ACC112 (cell line): Measurements from ENCODE around the gene SHOC2.

Experiments
- H2AFZ ChIP-seq: fragments of 200-600 bp; sonication (generic); one replicate; pipeline ENCODE4 v1.6.0; 2017; ENCODE audit warnings: antibody characterized with exemption, low read length; ENCODE audit not compliant: unreplicated experiment
- H3K27ac ChIP-seq: fragments of 200-600 bp; sonication (generic); 2 replicates; pipeline ENCODE4 v1.5.1; 2014; ENCODE audit warnings: low read depth, mild to moderate bottlenecking, antibody characterized with exemption, low read length, moderate library complexity
- H3K27me3 ChIP-seq: fragments of 200-600 bp; sonication (generic); 2 replicates; pipeline ENCODE4 v1.6.1; 2014; ENCODE audit warnings: mild to moderate bottlenecking, antibody characterized with exemption, low read length, moderate library complexity, mixed read lengths; ENCODE audit not compliant: insufficient read depth
- H3K36me3 ChIP-seq: fragments of 200-600 bp; sonication (generic); 2 replicates; pipeline ENCODE4 v1.6.1; 2016; ENCODE audit warnings: mild to moderate bottlenecking, antibody characterized with exemption, low read length, moderate library complexity, mixed read lengths; ENCODE audit not compliant: insufficient read depth
- H3K4me1 ChIP-seq: fragments of 200-600 bp; sonication (generic); one replicate; pipeline ENCODE4 v1.6.1; 2016; ENCODE audit warnings: low read length, mixed read lengths; ENCODE audit not compliant: insufficient read depth, unreplicated experiment, control insufficient read depth
- H3K4me3 ChIP-seq: fragments of 200-600 bp; sonication (generic); 2 replicates; pipeline ENCODE4 v1.5.1; 2014; ENCODE audit warnings: mild to moderate bottlenecking, low read depth, low read length
- H3K79me2 ChIP-seq: fragments of 200-600 bp; sonication (generic); one replicate; pipeline ENCODE4 v1.6.0; 2016; ENCODE audit warnings: low read length; ENCODE audit not compliant: control insufficient read depth, unreplicated experiment, insufficient read depth

SHOC2 gene

GRCh38 chr10:110979611-110980010 is 60.2 kb downstream of the SHOC2 start:
- peaks cover 17% of the 10 kb centered on the region for H3K36me3 ChIP-seq

GRCh38 chr10:110980807-110981206 is 61.4 kb downstream of the SHOC2 start:
- no peaks in the 10 kb centered on the region for H3K27me3 ChIP-seq
- H3K79me2 ChIP-seq, result peaks cover 58% of the 10 kb centered on the region
- H3K27ac ChIP-seq, result no peak overlapping the region
- H3K4me1 ChIP-seq, result no peaks in the 10 kb centered on the region
- peaks cover 17% of the 10 kb centered on the region for H3K36me3 ChIP-seq
- H2AFZ ChIP-seq, result no peak overlapping the region
- H3K4me3 ChIP-seq, result no peak overlapping the region

More at GRCh38 chr10:110979611-110980010, 60.2 kb downstream of the SHOC2 start:
- H3K27ac ChIP-seq, result no peak overlapping the region
- no peaks in the 10 kb centered on the region for H3K4me1 ChIP-seq
- H3K27me3 ChIP-seq, result no peaks in the 10 kb centered on the region
- no peak overlapping the region for H2AFZ ChIP-seq
- peaks cover 61% of the 10 kb centered on the region for H3K79me2 ChIP-seq
- no peak overlapping the region for H3K4me3 ChIP-seq

GRCh38 chr10:110983466-110983865 is 64.1 kb downstream of the SHOC2 start:
- H2AFZ ChIP-seq, result no peak overlapping the region
- no peaks in the 10 kb centered on the region for H3K27me3 ChIP-seq
- H3K4me1 ChIP-seq, result peaks cover under 1% of the 10 kb centered on the region
- no peak overlapping the region for H3K27ac ChIP-seq
- peaks cover 17% of the 10 kb centered on the region for H3K36me3 ChIP-seq
- peaks cover 38% of the 10 kb centered on the region for H3K79me2 ChIP-seq
- H3K4me3 ChIP-seq, result no peak overlapping the region

- Histone ChIP-seq H3K79me2 (peaks cover 21% of the 10 kb centered on the region), H3K4me3 (no peak overlapping the region), H3K27me3 (no peaks in the 10 kb centered on the region), H3K27ac (no peak overlapping the region), H3K36me3 (peaks cover 7% of the 10 kb centered on the region), H3K4me1 (peaks cover 13% of the 10 kb centered on the region), H2AFZ (no peak overlapping the region)
These were observed 66.3 kb downstream of the SHOC2 start for GRCh38 chr10:110985497-110986275.

GRCh38 chr10:110989016-110989415 is 69.6 kb downstream of the SHOC2 start:
- Histone ChIP-seq H3K27ac (peak overlapping the region; percentile 42), H3K27me3 (no peaks in the 10 kb centered on the region), H3K79me2 (peaks cover 9% of the 10 kb centered on the region), H3K36me3 (no peaks in the 10 kb centered on the region), H3K4me3 (no peak overlapping the region), H2AFZ (no peak overlapping the region), H3K4me1 (peaks cover 33% of the 10 kb centered on the region)

GRCh38 chr10:110992006-110992800 is 72.8 kb downstream of the SHOC2 start:
- Histone ChIP-seq H2AFZ (no peak overlapping the region), H3K4me3 (peak overlapping the region; percentile 50), H3K4me1 (peaks cover 33% of the 10 kb centered on the region), H3K79me2 (peaks cover 10% of the 10 kb centered on the region), H3K27me3 (no peaks in the 10 kb centered on the region), H3K27ac (0 out of 2 replicates have a peak overlapping the region, but pooled peaks have one; percentile 33), H3K36me3 (no peaks in the 10 kb centered on the region; the same call in 1 of the 2 replicates)

GRCh38 chr10:110993024-110993693 is 73.8 kb downstream of the SHOC2 start:
- H3K79me2 ChIP-seq, result peaks cover 10% of the 10 kb centered on the region
- H3K36me3 ChIP-seq, result no peaks in the 10 kb centered on the region; the same call in 1 of the 2 replicates
- peaks cover 33% of the 10 kb centered on the region for H3K4me1 ChIP-seq
- H3K4me3 ChIP-seq, result peak overlapping the region; percentile 50
- no peak overlapping the region for H2AFZ ChIP-seq
- H3K27me3 ChIP-seq, result no peaks in the 10 kb centered on the region
- peak overlapping the region; percentile 33 for H3K27ac ChIP-seq

- H3K4me1 ChIP-seq, result peaks cover 22% of the 10 kb centered on the region
- no peak overlapping the region for H2AFZ ChIP-seq
- H3K27ac ChIP-seq, result no peak overlapping the region
- no peak overlapping the region for H3K4me3 ChIP-seq
- H3K36me3 ChIP-seq, result no peaks in the 10 kb centered on the region; the same call in 1 of the 2 replicates
- no peaks in the 10 kb centered on the region for H3K27me3 ChIP-seq
- peaks cover 10% of the 10 kb centered on the region for H3K79me2 ChIP-seq
These were observed 75.1 kb downstream of the SHOC2 start for GRCh38 chr10:110994406-110995086.

GRCh38 chr10:110995301-110995700 is 75.9 kb downstream of the SHOC2 start:
- no peak overlapping the region for H3K27ac ChIP-seq
- peaks cover 4% of the 10 kb centered on the region; the same call in 1 of the 2 replicates for H3K36me3 ChIP-seq
- no peak overlapping the region for H2AFZ ChIP-seq
- H3K27me3 ChIP-seq, result no peaks in the 10 kb centered on the region
- H3K4me3 ChIP-seq, result no peak overlapping the region
- peaks cover 10% of the 10 kb centered on the region for H3K79me2 ChIP-seq
- peaks cover 20% of the 10 kb centered on the region for H3K4me1 ChIP-seq

GRCh38 chr10:110996256-110996655 is 76.9 kb downstream of the SHOC2 start:
- H3K4me3 ChIP-seq, result no peak overlapping the region
- H2AFZ ChIP-seq, result no peak overlapping the region
- no peaks in the 10 kb centered on the region for H3K27me3 ChIP-seq
- peaks cover 20% of the 10 kb centered on the region for H3K4me1 ChIP-seq
- H3K27ac ChIP-seq, result no peak overlapping the region
- peaks cover 6% of the 10 kb centered on the region; the same call in 1 of the 2 replicates for H3K36me3 ChIP-seq
- peaks cover 10% of the 10 kb centered on the region for H3K79me2 ChIP-seq
